Mammary epithelial cell (primary cell): ENCODE measurements around the gene AFAP1.

Experiments
- EZH2 ChIP-seq: IDR thresholded peaks from 2 replicates; pipeline ENCODE4 v1.6.1; 2012; ENCODE audit warnings: low read length, inconsistent platforms, borderline replicate concordance
- TF ChIP-seq, protein P1 (sequence below), 2 donors: IDR thresholded peaks in 1 of 2; conservative IDR thresholded peaks in 1 of 2; 2 replicates each; pipeline ENCODE4 v1.5.1; 2011 to 2012; ENCODE audit warnings: inconsistent platforms in 2 of 2, low read length in 2 of 2, mild to moderate bottlenecking in 2 of 2, control low read depth in 1 of 2, low read depth in 1 of 2; ENCODE audit not compliant: insufficient read depth in 1 of 2; ENCODE audit errors: extremely low read depth in 1 of 2

GRCh38 chr4:7973545-7973981 lies 33.9 kb upstream of the AFAP1 start:
- TF ChIP-seq, protein P1, sequence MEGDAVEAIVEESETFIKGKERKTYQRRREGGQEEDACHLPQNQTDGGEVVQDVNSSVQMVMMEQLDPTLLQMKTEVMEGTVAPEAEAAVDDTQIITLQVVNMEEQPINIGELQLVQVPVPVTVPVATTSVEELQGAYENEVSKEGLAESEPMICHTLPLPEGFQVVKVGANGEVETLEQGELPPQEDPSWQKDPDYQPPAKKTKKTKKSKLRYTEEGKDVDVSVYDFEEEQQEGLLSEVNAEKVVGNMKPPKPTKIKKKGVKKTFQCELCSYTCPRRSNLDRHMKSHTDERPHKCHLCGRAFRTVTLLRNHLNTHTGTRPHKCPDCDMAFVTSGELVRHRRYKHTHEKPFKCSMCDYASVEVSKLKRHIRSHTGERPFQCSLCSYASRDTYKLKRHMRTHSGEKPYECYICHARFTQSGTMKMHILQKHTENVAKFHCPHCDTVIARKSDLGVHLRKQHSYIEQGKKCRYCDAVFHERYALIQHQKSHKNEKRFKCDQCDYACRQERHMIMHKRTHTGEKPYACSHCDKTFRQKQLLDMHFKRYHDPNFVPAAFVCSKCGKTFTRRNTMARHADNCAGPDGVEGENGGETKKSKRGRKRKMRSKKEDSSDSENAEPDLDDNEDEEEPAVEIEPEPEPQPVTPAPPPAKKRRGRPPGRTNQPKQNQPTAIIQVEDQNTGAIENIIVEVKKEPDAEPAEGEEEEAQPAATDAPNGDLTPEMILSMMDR (conservative IDR thresholded peaks at IDR 0.05 in 1 of 2, IDR thresholded peaks at IDR 0.05 in 1 of 2; ENCODE audit: extremely low read depth in 1 of 2, insufficient read depth in 1 of 2, low read depth in 1 of 2, low read length in 2 of 2): no peak
- TF ChIP-seq EZH2: no peak
